Stimulated activated memory B cell treated with anti-CD40 and anti-IgM and Interleukin-4, amounts not matched to agents 10 μg/mL and 1 μg/mL and 100 μg/mL, for 72 hours (primary cell): Measurements from ENCODE around the gene AGA.
A peak's percentile ranks its signal among the peaks of the same experiment; 100 is the strongest.

ENCODE experiments used
- ATAC-seq: fragments of 150-1000 bp; cut with Tn5 transposase; 2 replicates; pipeline ENCODE4 v1.10.0; 2021
- H3K27ac Mint-ChIP-seq: one replicate; pipeline ENCODE4 v1.8.0; 2022; ENCODE audit warnings: mild to moderate bottlenecking, mixed read lengths
- H3K27me3 Mint-ChIP-seq: one replicate; pipeline ENCODE4 v1.8.0; 2022; ENCODE audit warnings: mixed read lengths
- H3K36me3 Mint-ChIP-seq: one replicate; pipeline ENCODE4 v1.8.0; 2022; ENCODE audit warnings: mixed read lengths
- H3K4me1 Mint-ChIP-seq: one replicate; pipeline ENCODE4 v1.8.0; 2022; ENCODE audit warnings: mixed read lengths
- H3K4me3 Mint-ChIP-seq: one replicate; pipeline ENCODE4 v1.8.0; 2022; ENCODE audit warnings: mild to moderate bottlenecking, moderate library complexity, mixed read lengths
- H3K9me3 Mint-ChIP-seq: one replicate; pipeline ENCODE4 v1.8.0; 2022; ENCODE audit warnings: mixed read lengths

The AGA gene

GRCh38 chr4:177460460-177460859 lies 18.2 kb upstream of the AGA start:
- H3K27me3 Mint-ChIP-seq, result no peaks in the 10 kb centered on the region

GRCh38 chr4:177455561-177455970 lies 13.3 kb upstream of the AGA start:
- Mint-ChIP-seq H3K27me3 (no peaks in the 10 kb centered on the region), H3K9me3 (no peaks in the 10 kb centered on the region), H3K27ac (no peak overlapping the region), H3K4me1 (no peaks in the 10 kb centered on the region), H3K4me3 (no peak overlapping the region), H3K36me3 (peaks cover 6% of the 10 kb centered on the region)
- no peak for ATAC-seq

More at GRCh38 chr4:177460460-177460859, 18.2 kb upstream of the AGA start:
- no peaks in the 10 kb centered on the region for H3K9me3 Mint-ChIP-seq
- no peak overlapping the region for H3K4me3 Mint-ChIP-seq
- H3K4me1 Mint-ChIP-seq, result no peaks in the 10 kb centered on the region
- H3K36me3 Mint-ChIP-seq, result peaks cover 5% of the 10 kb centered on the region
- no peak for ATAC-seq
- no peak overlapping the region for H3K27ac Mint-ChIP-seq

GRCh38 chr4:177453116-177453515 lies 10.9 kb upstream of the AGA start:
- Mint-ChIP-seq H3K36me3 (peaks cover 6% of the 10 kb centered on the region), H3K4me1 (no peaks in the 10 kb centered on the region), H3K27me3 (no peaks in the 10 kb centered on the region), H3K9me3 (no peaks in the 10 kb centered on the region), H3K4me3 (no peak overlapping the region), H3K27ac (no peak overlapping the region)
- ATAC-seq, result no peak

- H3K9me3 Mint-ChIP-seq, result no peaks in the 10 kb centered on the region
- ATAC-seq, result no peak
- peaks cover 6% of the 10 kb centered on the region for H3K36me3 Mint-ChIP-seq
- no peak overlapping the region for H3K4me3 Mint-ChIP-seq
- H3K4me1 Mint-ChIP-seq, result no peaks in the 10 kb centered on the region
- no peaks in the 10 kb centered on the region for H3K27me3 Mint-ChIP-seq
- H3K27ac Mint-ChIP-seq, result no peak overlapping the region
Measured at GRCh38 chr4:177451108-177451500, 8.9 kb upstream of the AGA start.

- Mint-ChIP-seq H3K4me1 (no peaks in the 10 kb centered on the region), H3K36me3 (peaks cover 6% of the 10 kb centered on the region), H3K4me3 (no peak overlapping the region), H3K9me3 (no peaks in the 10 kb centered on the region), H3K27me3 (no peaks in the 10 kb centered on the region), H3K27ac (no peak overlapping the region)
- no peak for ATAC-seq
Measured at GRCh38 chr4:177450426-177451107, 8.3 kb upstream of the AGA start.

- H3K4me3 Mint-ChIP-seq, result no peak overlapping the region
- no peaks in the 10 kb centered on the region for H3K4me1 Mint-ChIP-seq
- ATAC-seq, result no peak
- no peaks in the 10 kb centered on the region for H3K9me3 Mint-ChIP-seq
- H3K27me3 Mint-ChIP-seq, result no peaks in the 10 kb centered on the region
- H3K27ac Mint-ChIP-seq, result no peak overlapping the region
- H3K36me3 Mint-ChIP-seq, result peaks cover 6% of the 10 kb centered on the region
Measured at GRCh38 chr4:177448850-177449249, 6.6 kb upstream of the AGA start.

- Mint-ChIP-seq H3K4me3 (no peak overlapping the region), H3K9me3 (no peaks in the 10 kb centered on the region), H3K36me3 (peaks cover 4% of the 10 kb centered on the region), H3K4me1 (no peaks in the 10 kb centered on the region), H3K27me3 (no peaks in the 10 kb centered on the region), H3K27ac (no peak overlapping the region)
- ATAC-seq, result no peak
Measured at GRCh38 chr4:177447417-177448004, 5.3 kb upstream of the AGA start.

GRCh38 chr4:177446586-177446985 lies 4.3 kb upstream of the AGA start:
- Mint-ChIP-seq H3K4me3 (no peak overlapping the region), H3K27me3 (no peaks in the 10 kb centered on the region), H3K36me3 (no peaks in the 10 kb centered on the region), H3K9me3 (no peaks in the 10 kb centered on the region), H3K27ac (no peak overlapping the region), H3K4me1 (peaks cover 2% of the 10 kb centered on the region)
- ATAC-seq, result no peak

GRCh38 chr4:177444911-177445736 lies 2.9 kb upstream of the AGA start:
- H3K9me3 Mint-ChIP-seq, result no peaks in the 10 kb centered on the region
- peak overlapping the region; percentile 55 for H3K4me3 Mint-ChIP-seq
- no peak overlapping the region for H3K27ac Mint-ChIP-seq
- no peaks in the 10 kb centered on the region for H3K36me3 Mint-ChIP-seq
- no peak for ATAC-seq
- no peaks in the 10 kb centered on the region for H3K27me3 Mint-ChIP-seq
- H3K4me1 Mint-ChIP-seq, result peaks cover 13% of the 10 kb centered on the region

GRCh38 chr4:177441061-177441802 lies 1.0 kb downstream of the AGA start:
- no peak for ATAC-seq
- Mint-ChIP-seq H3K4me1 (peaks cover 13% of the 10 kb centered on the region), H3K36me3 (peaks cover 6% of the 10 kb centered on the region), H3K9me3 (no peaks in the 10 kb centered on the region), H3K27ac (peak overlapping the region; percentile 90), H3K27me3 (no peaks in the 10 kb centered on the region), H3K4me3 (peak overlapping the region; percentile 86)

GRCh38 chr4:177436456-177436855 lies 5.8 kb downstream of the AGA start:
- H3K27me3 Mint-ChIP-seq, result no peaks in the 10 kb centered on the region
- no peaks in the 10 kb centered on the region for H3K9me3 Mint-ChIP-seq
- ATAC-seq, result no peak
- H3K27ac Mint-ChIP-seq, result no peak overlapping the region
- peaks cover 33% of the 10 kb centered on the region for H3K36me3 Mint-ChIP-seq
- H3K4me1 Mint-ChIP-seq, result peaks cover 9% of the 10 kb centered on the region
- H3K4me3 Mint-ChIP-seq, result no peak overlapping the region

- Mint-ChIP-seq H3K9me3 (peaks cover 3% of the 10 kb centered on the region), H3K36me3 (peaks cover 38% of the 10 kb centered on the region), H3K27ac (no peak overlapping the region), H3K4me1 (no peaks in the 10 kb centered on the region), H3K4me3 (no peak overlapping the region), H3K27me3 (no peaks in the 10 kb centered on the region)
- ATAC-seq, result no peak
Measured at GRCh38 chr4:177434667-177435066, 7.6 kb downstream of the AGA start.

GRCh38 chr4:177427192-177427591 lies 15.0 kb downstream of the AGA start:
- H3K27ac Mint-ChIP-seq, result no peak overlapping the region
- H3K27me3 Mint-ChIP-seq, result peaks cover 7% of the 10 kb centered on the region

GRCh38 chr4:177419434-177419833 lies 22.8 kb downstream of the AGA start:
- Mint-ChIP-seq H3K27ac (no peak overlapping the region), H3K36me3 (peaks cover 8% of the 10 kb centered on the region), H3K27me3 (peaks cover 6% of the 10 kb centered on the region), H3K4me1 (no peaks in the 10 kb centered on the region), H3K9me3 (peaks cover 10% of the 10 kb centered on the region), H3K4me3 (no peak overlapping the region)
- ATAC-seq, result no peak

More at GRCh38 chr4:177427192-177427591, 15.0 kb downstream of the AGA start:
- ATAC-seq, result no peak
- Mint-ChIP-seq H3K36me3 (peaks cover 11% of the 10 kb centered on the region), H3K4me1 (no peaks in the 10 kb centered on the region), H3K4me3 (no peak overlapping the region), H3K9me3 (peaks cover 3% of the 10 kb centered on the region)

GRCh38 chr4:177413656-177414055 lies 28.6 kb downstream of the AGA start:
- H3K27me3 Mint-ChIP-seq, result no peaks in the 10 kb centered on the region
- H3K27ac Mint-ChIP-seq, result no peak overlapping the region
- H3K4me1 Mint-ChIP-seq, result no peaks in the 10 kb centered on the region
- no peak for ATAC-seq
- H3K9me3 Mint-ChIP-seq, result peaks cover 2% of the 10 kb centered on the region
- no peak overlapping the region for H3K4me3 Mint-ChIP-seq
- no peaks in the 10 kb centered on the region for H3K36me3 Mint-ChIP-seq
